ENCODE results near the gene DDX39B.

DDX39B gene

DNA sequence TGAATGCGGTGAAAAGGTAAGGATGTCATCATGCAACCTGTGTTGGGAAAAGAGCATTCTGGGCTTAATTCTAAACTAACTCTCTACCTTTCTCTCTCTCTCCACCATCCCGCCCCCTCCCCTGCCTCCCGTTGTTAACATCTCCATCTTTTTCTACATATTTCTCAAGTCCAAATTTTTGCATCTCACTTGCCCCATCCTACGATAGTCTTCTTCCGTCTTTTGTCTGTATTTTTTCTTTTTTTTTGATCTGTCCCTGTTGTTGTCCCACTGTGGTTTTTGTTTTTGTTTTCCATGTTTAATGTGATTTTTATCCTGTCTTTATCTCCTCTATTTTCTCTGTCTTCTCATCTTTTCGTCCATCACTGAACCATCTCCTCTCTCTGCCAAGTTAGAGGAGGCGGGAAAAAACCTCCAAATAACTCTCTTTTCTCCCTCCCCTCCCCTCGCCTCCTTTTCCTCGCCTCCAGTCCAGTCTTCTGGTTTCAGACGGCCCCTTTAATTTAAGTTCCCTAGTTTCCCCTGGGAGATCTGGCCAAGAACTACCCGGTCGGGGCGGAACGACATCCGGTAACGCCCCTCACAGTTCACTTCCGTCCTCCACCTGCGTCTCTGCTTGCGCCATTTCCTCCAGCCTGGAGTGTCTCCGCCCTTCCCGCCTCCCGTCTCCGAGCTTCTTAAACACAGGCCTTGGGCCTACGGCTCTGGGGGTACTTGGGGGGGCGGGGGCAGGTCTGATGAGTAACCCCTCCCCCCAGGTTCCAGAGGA is 5.3 kb upstream of the DDX39B start, which contains the start of gene NFKBIL1:
TSS of gene NFKBIL1 (plus strand) at position 651 of the 769 bp plus-strand sequence. CDS start at position 738, 87 bp downstream.
- DNase-seq, result peak; percentile 96

DNA sequence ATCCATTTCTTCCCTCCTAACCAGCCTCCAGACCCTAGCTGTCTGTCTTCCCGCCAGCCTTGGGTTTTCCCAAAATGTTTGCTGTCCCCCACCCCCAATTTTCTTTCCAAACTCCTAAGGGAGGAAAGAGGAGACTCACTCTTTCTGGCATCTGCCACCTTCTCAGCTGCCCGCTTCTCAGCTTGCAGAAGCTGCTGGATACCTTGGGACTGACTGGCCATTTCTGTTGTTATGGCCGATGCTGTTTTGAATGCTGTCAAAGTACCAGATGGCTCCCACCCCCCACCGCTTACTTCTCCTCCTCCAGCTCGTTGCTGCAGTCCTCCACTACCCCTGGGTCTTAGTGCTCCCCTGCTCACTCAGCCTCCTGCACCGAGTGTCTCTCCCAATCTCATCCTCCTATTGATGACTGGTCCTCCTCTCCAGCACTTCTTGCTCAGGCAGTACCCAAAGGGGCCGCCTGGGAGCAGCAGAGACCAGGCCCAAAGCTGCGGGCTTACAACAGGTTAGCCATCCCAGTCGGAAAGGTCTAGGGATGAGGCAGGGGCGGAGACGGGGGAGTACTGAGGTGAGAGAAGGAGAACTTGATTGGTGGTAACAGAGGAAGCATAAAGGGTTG is 4.6 kb upstream of the DDX39B start, which contains the start of gene ATP6V1G2:
TSS of gene ATP6V1G2 (minus strand) at position 270 of the 619 bp plus-strand sequence. CDS start at position 221, 49 bp downstream.
- DNase-seq, result peak; percentile 86

DNA sequence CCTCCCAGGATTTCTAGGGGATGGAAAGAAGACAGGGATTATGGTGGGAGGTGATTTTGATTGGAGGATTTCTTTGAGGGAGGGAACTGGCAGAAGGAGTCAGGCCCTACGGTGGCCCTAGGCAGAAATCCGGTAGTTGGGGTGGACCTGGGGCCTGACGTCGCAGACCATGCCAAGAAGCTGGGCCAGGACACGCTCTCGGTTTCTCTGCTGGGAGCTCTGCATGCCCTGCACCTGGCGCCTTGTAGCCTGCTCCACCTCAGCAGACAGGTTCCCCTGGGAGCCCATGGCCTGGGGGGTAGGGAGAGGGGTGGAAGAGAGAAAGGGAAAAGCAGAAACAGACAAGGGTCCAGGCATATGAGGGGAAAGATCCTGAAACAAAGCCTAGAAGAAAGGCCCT is 3.5 kb upstream of the DDX39B start:
- DNase-seq, result no peak

DNA sequence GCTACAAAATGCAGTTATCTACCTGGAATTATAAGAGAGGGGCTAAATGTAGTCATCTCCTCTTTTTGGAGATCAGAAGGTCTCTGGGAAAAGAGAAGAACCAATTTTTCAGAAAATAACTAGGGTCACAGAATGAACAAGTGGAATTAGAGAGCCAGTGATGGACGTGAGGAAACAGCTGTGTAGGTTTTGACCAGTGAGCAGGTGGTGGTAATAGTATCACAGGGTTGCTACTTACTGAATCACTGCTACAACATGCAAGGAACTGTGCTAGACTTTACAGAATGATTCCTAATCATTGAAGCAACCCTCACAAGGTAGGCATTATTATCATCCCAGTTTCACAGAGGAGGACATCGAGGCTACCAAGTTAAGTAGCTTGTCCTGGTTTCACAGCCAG is 2.9 kb upstream of the DDX39B start:
- DNase-seq, result no peak

DNA sequence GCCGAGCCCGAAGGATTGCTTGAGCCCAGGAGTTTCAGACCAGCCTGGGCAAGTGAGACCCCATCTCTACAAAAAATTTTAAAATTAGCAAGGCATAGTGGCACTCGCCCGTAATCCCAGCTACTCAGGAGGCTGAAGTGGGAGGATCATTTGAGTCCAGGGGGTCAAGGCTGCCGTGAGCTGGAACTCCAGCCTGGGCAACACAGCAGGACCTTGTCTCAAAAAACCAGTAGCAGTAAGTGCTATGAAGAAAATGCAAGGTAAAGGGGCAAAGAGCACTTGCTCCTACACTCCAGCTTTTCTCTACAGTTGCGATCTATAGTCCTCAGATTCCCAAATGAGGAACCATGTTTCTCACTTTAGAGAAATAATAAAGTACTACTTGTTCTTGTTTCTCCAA is 1.8 kb upstream of the DDX39B start:
- DNase-seq, result no peak

DNA sequence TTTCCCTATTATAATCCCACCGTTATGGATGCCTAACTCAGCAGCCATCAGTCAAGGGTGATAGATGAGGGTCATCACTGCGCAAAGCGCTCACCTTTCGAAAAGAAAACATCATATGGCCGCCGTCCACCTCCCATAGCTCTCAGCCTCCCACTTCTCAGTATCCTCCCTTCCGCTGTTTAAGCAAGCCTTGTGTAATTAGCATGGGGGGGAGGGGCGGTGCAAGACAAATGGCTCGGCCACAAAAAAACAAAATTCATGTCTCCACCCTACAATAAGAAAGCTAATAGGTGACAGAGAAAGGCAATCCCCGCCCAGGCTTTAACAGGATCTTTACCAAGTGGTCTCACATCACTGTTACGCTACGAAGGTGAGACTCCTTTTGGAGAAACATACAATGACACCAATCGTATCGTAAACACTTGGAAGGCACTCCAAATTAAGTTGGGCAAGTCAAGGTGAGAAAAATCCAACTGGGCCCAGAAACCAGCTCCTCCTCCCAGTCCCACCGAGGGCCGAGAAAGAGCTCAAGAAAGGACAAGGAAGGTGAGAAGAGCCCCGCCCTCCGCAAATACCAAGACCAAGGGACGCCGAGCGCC is 645 bp downstream of the DDX39B start:
- DNase-seq, result peak; percentile 57

DNA sequence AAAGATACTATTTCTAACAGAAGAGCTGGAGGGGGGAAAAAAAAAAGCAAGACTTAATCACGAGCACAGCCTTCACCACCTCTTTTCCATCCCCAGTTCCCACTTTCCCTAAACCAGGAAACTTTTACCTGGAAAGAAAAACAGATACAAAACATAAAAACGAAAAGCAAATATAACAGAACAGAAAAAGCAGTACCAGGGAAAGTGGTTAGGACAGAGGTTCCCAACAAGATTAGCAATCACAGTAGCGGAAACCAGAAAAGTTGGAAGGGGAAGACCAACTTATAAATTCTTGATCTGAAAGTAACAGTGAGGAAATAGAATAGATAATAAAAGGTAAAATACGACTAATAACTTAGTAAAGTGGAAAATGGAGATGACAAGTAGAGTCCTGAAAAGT is 1.2 kb downstream of the DDX39B start:
- DNase-seq, result no peak

DNA sequence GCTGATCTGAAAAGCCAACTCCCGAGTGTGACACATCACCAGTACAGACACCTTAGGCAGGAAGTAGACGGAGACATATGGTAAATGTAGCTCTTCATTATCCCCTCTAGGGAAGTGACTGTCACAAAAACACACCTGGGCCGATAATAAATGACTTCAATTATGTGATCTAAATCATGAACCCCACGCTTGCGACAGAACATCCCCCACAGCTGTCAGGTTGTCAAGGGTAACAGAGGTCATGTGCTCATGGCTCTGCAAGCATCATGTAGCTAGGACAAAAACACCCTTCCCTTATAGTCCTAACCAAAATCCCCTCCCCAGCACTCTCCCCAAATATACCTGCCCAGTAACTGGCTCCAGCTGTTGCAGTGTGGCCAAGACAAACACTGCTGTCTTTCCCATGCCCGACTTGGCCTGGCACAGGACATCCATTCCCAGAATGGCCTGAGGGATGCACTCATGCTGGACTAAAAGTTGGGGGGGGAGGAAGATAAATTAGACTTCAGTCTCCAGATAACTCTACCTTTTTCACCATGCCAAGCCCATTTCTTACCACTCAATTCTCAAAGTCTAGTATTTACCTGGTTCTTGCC is 2.9 kb downstream of the DDX39B start:
- DNase-seq, result no peak

DNA sequence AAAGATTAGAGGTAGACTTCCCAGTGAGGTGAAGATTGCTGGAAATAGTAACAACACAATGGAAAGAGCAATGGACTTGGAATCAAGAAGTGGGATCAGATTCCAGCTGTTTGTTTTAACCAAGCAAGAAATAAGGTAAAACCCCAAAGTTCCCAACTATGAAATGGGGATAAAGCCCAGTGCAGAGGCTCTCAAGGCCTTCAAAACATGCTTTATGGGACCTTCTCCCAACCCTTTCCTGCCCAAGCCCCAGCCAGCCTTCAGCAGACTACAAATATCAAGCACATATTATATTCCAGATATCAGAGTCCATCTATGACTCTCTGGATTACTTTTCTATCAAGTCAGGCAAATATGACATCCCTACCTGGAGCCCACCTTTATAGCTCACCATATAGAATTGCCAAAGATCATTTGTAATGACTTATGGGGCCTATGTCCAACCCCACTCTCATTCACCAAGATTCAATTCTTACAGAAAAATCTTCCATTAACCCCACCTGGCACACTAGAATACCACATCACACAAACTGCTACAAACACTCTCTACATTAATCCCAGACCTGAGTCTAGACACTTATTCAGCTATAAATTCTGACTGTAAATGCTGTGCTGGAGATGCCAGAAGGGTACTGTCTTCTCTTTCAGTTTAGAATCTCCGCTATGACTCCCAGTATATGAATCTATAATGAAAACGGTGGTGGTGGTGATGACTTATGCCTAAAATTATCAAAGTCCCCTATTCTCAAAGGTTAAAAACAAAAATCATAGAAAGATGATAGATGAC is 6.1 kb downstream of the DDX39B start:
- no peak for DNase-seq

DNA sequence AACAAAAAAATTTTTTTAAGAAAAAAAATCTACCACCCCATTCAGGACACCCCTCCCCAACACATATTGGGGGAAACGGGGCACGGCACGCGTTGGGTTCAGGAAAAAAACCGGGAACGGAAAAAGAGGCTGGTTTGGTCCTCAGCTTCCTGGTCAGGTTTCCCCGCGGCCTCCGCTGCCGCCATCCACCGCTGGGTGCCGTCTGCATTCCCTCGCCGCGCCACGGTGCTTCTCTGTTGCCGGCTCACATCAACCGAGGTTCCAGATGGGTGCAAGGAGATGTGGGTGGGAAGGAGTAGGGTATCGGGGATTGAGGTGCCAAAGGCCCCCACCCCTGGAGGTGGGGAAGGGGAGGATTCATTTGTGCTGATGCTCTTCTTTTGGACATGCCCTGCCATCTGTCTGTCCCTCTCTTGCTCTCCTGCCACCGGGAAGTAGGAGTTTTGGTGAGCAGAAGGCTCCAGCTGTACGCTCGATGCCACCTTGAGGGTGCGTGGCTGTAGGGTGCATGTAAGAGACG is 7.2 kb downstream of the DDX39B start:
- DNase-seq, result no peak

DNA sequence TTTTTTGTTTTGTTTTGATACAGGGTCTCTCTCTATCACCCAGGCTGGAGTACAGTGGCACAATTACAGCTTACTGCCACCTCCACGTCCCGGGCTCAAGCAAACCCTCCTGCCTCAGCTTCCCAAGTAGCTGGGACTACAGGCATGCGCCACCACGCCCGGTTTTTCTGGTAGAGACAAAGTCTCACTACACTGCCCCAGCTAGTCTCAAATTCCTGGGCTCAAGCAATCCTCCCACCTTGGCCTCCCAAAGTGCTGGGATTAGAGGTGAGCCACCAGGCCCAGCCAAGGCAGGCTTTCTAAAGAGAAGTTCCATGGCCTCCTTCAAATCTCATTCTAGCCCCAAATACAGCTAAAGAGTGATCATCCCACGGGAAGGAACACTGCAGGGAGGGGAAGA is 7.8 kb downstream of the DDX39B start:
- DNase-seq, result no peak

DNA sequence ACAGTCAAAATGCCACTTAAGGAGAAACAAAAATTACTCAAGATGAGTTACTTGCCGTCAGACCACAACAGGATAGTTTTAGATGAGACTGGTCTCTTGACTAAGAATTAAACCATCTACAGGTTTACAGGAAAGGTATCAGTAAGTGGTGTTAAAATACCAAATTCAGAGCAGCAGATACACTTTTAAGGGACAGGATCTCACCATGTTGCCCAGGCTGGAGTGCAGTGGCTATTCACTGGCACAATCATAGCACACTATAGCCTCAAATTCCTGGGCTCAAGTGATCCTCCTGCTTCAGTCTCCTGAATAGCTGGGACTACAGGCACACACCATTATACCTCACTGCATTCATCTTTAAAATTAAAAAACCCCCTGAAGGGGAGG is 8.4 kb downstream of the DDX39B start:
- no peak for DNase-seq

DNA sequence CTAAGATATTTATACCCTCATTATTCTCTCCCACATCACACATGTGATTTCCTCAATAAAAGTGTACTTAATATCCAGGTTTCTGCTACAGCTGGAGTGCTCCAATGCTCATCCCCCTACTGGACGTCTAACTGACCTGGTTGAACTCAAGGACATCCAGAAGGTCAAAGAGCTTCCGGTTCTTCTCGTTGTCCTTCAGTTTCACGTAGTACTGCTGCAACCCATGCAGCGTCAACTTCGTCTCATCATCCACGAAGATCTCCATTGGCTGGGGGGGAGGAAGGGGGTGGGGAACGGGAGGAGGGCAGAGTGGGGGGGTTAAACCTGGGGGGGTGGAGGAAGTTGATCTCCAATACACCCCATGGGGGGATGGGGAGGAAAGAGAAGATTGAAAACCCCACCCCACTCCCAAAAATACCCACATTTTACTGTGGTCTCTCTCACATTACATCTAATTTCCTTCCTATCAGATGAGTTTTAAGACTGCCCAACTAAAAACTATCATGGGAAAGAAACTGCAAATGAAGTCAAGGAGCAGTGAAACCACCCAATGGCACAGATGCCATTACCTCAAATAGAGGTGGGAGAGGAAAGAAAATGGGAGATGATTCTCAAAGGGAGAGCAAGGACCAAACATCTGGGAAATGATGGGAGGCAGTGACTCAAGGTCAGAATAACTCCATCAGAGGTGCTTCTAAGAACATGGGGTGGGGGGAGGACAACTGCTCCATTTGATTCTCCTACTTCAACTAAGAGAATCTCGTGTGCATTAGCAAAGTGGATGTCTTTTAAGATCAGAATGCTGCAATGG is 9.0 kb downstream of the DDX39B start:
- no peak for DNase-seq

DNA sequence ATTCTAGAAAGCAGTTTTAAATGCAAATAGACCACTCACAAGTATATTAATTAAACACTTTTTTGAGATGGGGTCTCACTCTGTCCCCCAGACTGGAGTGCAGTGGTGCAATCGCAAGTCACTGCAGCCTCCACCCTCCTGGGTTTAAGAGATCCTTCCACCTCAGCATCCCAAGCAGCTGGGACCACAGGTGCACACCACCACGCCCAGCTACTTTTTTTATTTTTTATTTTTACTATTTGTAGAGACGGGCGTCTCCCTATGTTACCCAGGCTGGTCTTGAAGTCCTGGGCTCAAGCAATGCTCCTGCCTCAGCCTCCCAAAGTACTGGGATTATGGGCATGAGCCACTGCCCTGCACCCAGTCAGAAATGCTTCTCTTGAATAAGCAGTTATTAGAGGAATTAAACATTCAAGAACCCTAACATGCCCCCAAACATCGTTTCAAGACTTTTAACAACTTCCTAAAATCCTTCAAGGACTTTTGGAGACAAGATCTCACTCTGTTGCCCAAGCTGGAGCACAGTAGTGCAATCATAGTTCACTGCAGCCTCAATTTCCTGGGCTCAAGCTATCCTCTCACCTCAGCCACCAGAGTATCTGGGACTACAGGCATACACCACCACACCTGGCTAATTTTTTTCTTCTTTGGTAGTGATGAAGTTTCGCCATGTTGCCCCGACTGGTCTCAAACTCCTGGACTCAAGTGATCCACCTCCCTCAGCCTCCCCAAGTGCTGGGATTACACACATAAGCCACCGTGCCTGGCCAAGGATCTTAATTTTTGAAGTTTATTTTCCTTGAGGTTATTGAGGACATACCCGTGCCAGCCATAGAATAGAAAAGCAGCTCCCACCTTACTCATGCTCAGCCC is 9.8 kb downstream of the DDX39B start:
- DNase-seq, result no peak

DNA sequence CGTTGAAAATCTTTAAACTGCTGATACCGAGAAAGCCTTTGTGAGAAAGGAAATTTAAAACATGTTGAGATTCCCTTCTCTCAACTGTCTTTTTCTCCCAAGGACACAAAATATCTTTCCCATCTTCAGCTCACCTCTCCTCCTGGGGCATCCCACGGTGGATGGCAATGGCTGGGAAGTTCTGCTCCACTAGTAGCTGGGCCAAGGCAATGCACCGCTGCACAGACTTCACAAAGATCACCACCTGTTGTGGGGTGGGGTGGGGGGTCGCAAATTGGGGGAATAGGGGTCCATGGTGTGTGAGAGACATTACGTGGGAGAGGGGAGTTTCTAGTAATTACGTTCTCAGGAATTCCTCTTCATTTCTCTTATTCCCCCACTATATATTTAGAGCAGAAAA is 10.6 kb downstream of the DDX39B start:
- DNase-seq, result no peak

DNA sequence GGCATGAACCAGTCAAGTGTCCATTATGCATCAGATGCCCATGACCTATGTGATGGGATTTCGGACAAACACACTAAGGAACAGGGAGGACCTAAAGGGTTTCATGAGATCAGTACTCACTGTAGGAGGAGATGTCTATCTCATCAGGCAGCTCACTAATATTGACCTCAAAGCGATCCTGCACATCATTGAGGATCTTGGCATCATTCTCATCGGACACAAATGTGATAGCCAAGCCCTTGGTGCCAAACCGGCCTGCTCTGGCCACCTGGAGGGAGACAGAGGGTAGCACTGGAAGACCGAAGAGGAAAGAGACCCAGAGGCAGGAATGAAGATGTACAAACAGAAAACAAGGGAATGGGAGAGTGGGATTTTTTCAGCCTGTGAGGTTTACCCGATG is 11.1 kb downstream of the DDX39B start:
- DNase-seq, result no peak

DNA sequence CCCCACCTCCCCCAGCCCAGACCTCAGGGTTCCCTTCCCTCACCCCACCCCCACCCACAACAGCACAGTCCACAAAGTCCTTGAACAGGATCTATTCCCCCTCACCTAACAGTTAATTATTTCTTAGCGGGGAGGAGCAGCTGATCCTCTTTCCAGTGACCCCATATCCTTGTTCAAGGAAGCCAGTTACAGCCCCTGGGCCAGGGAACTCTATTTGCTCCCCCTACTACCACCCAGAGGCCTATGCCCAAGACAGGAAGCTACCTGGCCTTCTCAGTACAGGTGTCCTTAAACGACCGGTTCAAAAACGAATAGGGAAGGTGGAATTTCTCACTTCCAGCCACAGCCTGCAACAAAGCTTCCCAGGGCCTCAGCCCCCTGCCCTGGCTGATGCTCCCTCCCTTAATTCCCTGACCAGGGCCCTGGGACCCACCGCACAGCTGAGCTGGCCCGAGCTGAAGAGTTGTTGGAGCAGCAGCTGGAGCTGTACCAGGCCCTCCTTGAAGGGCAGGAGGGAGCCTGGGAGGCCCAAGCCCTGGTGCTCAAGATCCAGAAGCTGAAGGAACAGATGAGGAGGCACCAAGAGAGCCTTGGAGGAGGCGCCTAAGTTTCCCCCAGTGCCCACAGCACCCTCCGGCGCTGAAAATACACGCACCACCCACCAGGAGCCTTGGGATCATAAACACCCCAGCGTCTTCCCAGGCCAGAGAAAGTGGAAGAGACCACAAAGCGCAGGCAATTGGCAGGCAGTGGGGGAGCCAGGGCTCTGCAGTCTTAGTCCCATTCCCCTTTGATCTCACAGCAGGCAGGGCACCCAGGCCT is 12.3 kb downstream of the DDX39B start:
- DNase-seq, result no peak

DNA sequence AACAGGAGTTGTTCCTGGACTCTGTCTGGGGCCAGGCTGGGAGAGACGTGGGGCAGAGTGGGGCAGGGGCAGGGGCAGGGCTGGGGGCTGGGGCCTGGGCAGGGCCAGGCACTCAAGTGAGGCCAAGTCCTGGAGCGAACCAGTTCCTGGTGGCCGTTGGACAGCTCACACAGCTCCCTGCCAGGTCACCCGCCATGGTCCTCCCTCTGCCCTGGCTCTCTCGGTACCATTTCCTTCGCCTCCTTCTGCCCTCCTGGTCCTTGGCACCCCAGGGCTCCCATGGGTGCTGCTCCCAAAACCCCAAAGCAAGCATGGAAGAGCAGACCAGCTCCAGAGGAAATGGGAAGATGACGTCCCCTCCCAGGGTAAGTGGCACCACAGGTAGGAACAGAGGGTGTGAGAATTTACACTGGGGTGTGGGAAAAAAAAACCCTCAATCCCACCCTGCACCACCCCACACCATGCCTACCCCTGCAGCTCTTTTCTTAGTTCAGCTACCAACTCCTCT is 12.9 kb downstream of the DDX39B start, which contains the start of gene MCCD1:
TSS of gene MCCD1 (plus strand) at position 142 of the 508 bp plus-strand sequence. CDS start at position 195, 53 bp downstream.
- DNase-seq, result no peak

DNA sequence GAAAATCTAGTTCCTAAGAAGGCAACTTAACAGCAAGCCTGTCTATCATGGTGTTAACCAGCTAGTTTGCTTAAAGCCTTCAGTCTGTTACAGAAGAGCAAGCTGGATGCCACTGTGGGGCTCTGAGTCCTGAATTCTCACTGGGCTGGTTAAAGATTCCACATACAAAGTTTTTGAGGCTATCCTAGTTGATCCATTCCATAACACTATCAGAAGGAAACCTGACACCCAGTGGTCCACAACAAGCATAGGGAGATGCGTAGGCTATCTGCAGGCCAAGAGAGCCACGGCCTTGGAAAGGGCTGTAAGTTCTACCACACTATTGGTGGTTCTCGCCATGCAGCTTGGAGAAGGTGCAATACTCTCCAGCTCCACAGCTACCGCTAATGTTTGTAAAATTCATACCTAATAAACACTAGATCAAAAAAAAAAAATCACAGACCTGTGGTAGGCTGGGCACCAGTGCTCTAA is 13.5 kb downstream of the DDX39B start:
- DNase-seq, result no peak

Measured in NK-92 treated with Interleukin-12 subunit alpha and Interleukin-12 subunit beta, amount 100 ng/mL, for 24 hours (cell line).